Measurements from ENCODE around the gene FIGNL2. TPM values are rescaled to one million over a fixed set of nuclear protein-coding genes. Genes with fewer than 3 reads are reported as not detected.

The FIGNL2 gene
- total and polyA plus RNA-seq, 4 donors, result 0.06 to 0.70 (median 0.33) TPM

GRCh38 chr12:51860986-51861385 is 12.5 kb upstream of the FIGNL2 start:
- no peak for DNase-seq (ENCODE audit: low spot score)

GRCh38 chr12:51855586-51856428 is 7.3 kb upstream of the FIGNL2 start:
- TF ChIP-seq ATF3 (IDR thresholded peaks at IDR 0.05), result no peak
- TF ChIP-seq HNF4A (conservative IDR thresholded peaks at IDR 0.05), result peak; percentile 16 to 39
- Histone ChIP-seq H3K27me3 (ENCODE audit: control insufficient read depth in 4 of 4, insufficient read depth in 4 of 4, low read length in 3 of 4) (peaks cover 0 to 6% (median 0%) of the 10 kb centered on the region in 4 donors), H3K9ac (ENCODE audit: low read depth in 1 of 2, low read length in 2 of 2) (no peak overlapping the region), H3K4me3 (ENCODE audit: low read depth in 1 of 3, low read length in 3 of 3) (no peak overlapping the region), H3K36me3 (ENCODE audit: control insufficient read depth in 4 of 4, insufficient read depth in 3 of 4, low read depth in 1 of 4, low read length in 3 of 4) (no peaks in the 10 kb centered on the region), H3K9me3 (ENCODE audit: control insufficient read depth in 4 of 4, low read length in 3 of 4) (no peaks in the 10 kb centered on the region), H3K27ac (ENCODE audit: low read depth in 1 of 2, low read length in 2 of 2) (no peak overlapping the region), H3K4me1 (ENCODE audit: control insufficient read depth in 4 of 4, insufficient read depth in 4 of 4, low read length in 3 of 4) (peaks cover 0 to 7% (median 2%) of the 10 kb centered on the region in 4 donors)
- WGBS, result 40% methylated on average over 21 of the region's 21 CpGs
- DNase-seq (ENCODE audit: low spot score), result no peak

More at GRCh38 chr12:51860986-51861385, 12.5 kb upstream of the FIGNL2 start:
- H3K4me1 ChIP-seq (ENCODE audit: control insufficient read depth in 4 of 4, insufficient read depth in 4 of 4, low read length in 3 of 4), result peaks cover 0 to 13% (median 1%) of the 10 kb centered on the region in 4 donors
- H3K27me3 ChIP-seq (ENCODE audit: control insufficient read depth in 4 of 4, insufficient read depth in 4 of 4, low read length in 3 of 4), result peaks cover 0 to 6% (median 0%) of the 10 kb centered on the region in 4 donors
- no peak overlapping the region for H3K27ac ChIP-seq (ENCODE audit: low read depth in 1 of 2, low read length in 2 of 2)
- TF ChIP-seq, protein P1, sequence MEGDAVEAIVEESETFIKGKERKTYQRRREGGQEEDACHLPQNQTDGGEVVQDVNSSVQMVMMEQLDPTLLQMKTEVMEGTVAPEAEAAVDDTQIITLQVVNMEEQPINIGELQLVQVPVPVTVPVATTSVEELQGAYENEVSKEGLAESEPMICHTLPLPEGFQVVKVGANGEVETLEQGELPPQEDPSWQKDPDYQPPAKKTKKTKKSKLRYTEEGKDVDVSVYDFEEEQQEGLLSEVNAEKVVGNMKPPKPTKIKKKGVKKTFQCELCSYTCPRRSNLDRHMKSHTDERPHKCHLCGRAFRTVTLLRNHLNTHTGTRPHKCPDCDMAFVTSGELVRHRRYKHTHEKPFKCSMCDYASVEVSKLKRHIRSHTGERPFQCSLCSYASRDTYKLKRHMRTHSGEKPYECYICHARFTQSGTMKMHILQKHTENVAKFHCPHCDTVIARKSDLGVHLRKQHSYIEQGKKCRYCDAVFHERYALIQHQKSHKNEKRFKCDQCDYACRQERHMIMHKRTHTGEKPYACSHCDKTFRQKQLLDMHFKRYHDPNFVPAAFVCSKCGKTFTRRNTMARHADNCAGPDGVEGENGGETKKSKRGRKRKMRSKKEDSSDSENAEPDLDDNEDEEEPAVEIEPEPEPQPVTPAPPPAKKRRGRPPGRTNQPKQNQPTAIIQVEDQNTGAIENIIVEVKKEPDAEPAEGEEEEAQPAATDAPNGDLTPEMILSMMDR (IDR thresholded peaks at IDR 0.05; ENCODE audit: low read depth, low read length, missing input control), result no peak
- TF ChIP-seq YY1 (IDR thresholded peaks at IDR 0.05) (no peak), TAF1 (conservative IDR thresholded peaks at IDR 0.05) (no peak)
- no peak overlapping the region for H3K4me3 ChIP-seq (ENCODE audit: low read depth in 1 of 3, low read length in 3 of 3)
- no peaks in the 10 kb centered on the region for H3K9me3 ChIP-seq (ENCODE audit: control insufficient read depth in 4 of 4, low read length in 3 of 4)
- 97% methylated on average over 3 of the region's 3 CpGs for WGBS
- no peak overlapping the region for H3K9ac ChIP-seq (ENCODE audit: low read depth in 1 of 2, low read length in 2 of 2)
- no peaks in the 10 kb centered on the region for H3K36me3 ChIP-seq (ENCODE audit: control insufficient read depth in 4 of 4, insufficient read depth in 3 of 4, low read depth in 1 of 4, low read length in 3 of 4)

DNA sequence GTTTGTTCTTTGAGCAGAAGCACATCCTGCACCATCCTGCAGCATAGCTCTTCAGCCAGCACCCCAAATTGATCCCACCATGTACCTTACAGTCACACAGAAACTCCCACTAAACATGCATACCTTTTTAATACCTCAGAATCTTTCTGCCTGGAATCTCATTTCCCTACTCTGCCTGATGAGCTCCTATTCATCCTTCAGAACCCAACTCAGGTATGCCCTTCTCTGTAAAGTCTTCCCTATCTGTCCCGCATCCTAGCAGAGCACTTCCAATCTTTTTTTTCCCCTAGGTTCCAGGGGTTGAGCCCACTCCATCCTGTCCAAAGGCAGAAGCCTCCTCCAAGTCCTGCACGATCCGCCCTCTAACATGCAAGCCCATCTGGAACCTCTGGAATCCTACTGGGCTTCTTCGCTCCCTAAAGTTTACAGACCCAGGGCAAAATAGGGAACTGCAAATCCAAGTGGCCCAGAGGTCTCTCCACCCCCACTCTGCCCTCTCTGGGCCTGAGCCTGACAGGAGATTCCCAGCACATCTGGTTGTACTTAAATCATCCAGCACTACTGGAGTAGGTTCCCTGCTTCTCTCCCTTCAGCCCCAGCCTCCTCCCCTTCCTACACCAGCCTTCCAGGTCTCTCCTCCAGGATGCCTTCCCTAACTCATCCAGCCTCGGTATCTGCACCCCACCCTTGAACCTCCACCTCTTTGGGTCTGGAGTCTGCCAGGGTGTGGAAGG is 4.1 kb upstream of the FIGNL2 start:
- Histone ChIP-seq H3K27ac (ENCODE audit: low read depth in 1 of 2, low read length in 2 of 2) (no peak overlapping the region), H3K9me3 (ENCODE audit: control insufficient read depth in 4 of 4, low read length in 3 of 4) (no peaks in the 10 kb centered on the region), H3K4me1 (ENCODE audit: control insufficient read depth in 4 of 4, insufficient read depth in 4 of 4, low read length in 3 of 4) (peaks cover 2 to 13% (median 8%) of the 10 kb centered on the region in 4 donors), H3K9ac (ENCODE audit: low read depth in 1 of 2, low read length in 2 of 2) (no peak overlapping the region), H3K4me3 (ENCODE audit: low read depth in 1 of 3, low read length in 3 of 3) (no peak overlapping the region), H3K27me3 (ENCODE audit: control insufficient read depth in 4 of 4, insufficient read depth in 4 of 4, low read length in 3 of 4) (peaks cover 0 to 6% (median 0%) of the 10 kb centered on the region in 4 donors), H3K36me3 (ENCODE audit: control insufficient read depth in 4 of 4, insufficient read depth in 3 of 4, low read depth in 1 of 4, low read length in 3 of 4) (no peaks in the 10 kb centered on the region)
- no peak for DNase-seq (ENCODE audit: low spot score)
- WGBS, result 89% methylated on average over 5 of the region's 5 CpGs
- no peak for TF ChIP-seq FOXA2 (IDR thresholded peaks at IDR 0.05)
- TF ChIP-seq, protein P2, sequence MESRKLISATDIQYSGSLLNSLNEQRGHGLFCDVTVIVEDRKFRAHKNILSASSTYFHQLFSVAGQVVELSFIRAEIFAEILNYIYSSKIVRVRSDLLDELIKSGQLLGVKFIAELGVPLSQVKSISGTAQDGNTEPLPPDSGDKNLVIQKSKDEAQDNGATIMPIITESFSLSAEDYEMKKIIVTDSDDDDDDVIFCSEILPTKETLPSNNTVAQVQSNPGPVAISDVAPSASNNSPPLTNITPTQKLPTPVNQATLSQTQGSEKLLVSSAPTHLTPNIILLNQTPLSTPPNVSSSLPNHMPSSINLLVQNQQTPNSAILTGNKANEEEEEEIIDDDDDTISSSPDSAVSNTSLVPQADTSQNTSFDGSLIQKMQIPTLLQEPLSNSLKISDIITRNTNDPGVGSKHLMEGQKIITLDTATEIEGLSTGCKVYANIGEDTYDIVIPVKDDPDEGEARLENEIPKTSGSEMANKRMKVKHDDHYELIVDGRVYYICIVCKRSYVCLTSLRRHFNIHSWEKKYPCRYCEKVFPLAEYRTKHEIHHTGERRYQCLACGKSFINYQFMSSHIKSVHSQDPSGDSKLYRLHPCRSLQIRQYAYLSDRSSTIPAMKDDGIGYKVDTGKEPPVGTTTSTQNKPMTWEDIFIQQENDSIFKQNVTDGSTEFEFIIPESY (IDR thresholded peaks at IDR 0.05), result no peak
- TF ChIP-seq EGR1 (IDR thresholded peaks at IDR 0.05; ENCODE audit: low read depth in 2 of 2), result no peak
- no peak for TF ChIP-seq SP1 (IDR thresholded peaks at IDR 0.05)
- no peak for TF ChIP-seq GABPA (IDR thresholded peaks at IDR 0.05 in 1 of 2, conservative IDR thresholded peaks at IDR 0.05 in 1 of 2)
- no peak for TF ChIP-seq HNF4A (conservative IDR thresholded peaks at IDR 0.05)
- no peak for TF ChIP-seq ATF3 (IDR thresholded peaks at IDR 0.05)
- no peak for TF ChIP-seq RAD21 (IDR thresholded peaks at IDR 0.05)
- TF ChIP-seq YY1 (IDR thresholded peaks at IDR 0.05), result no peak
- no peak for TF ChIP-seq HNF4G (IDR thresholded peaks at IDR 0.05)
- TF ChIP-seq JUND (IDR thresholded peaks at IDR 0.05), result no peak
- no peak for TF ChIP-seq RXRA (IDR thresholded peaks at IDR 0.05)
- TF ChIP-seq REST (IDR thresholded peaks at IDR 0.05), result no peak
